Epidermal melanocyte (primary cell): ENCODE data around the gene CDA.
A peak's percentile ranks its signal among the peaks of the same experiment; 100 is the strongest.

Experiments used
- DNase-seq: peaks from one replicate; pipeline ENCODE4 v3.0.0; 2011; ENCODE audit warnings: low spot score; ENCODE audit not compliant: insufficient read length

Gene CDA

GRCh38 chr1:20588634-20589225 lies at the start of gene CDA:
Gene CDA (plus strand): TSS chr1:20589097. CDS start chr1:20589130, 33 bp downstream.
- DNase-seq = no peak

DNA sequence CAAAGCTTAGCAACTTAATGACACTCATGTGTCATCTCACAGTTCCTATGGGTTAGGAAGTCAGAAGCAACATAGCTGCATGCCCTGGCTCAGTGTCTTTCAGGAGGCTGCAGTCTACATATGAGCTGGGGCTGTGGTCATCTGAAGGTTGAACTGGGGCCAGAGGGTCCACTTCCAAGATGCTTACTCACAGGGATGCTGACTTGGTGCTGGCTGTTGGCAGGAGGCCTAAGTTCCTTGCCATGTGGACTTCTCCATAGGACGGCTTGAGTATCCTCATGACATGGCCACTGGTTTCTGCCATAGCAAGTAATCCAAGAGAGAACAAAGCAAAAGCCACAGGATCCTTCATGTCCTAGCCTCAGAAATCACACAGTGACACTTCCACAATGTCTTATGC lies 48.6 kb upstream of the CDA start:
- no peak for DNase-seq

DNA sequence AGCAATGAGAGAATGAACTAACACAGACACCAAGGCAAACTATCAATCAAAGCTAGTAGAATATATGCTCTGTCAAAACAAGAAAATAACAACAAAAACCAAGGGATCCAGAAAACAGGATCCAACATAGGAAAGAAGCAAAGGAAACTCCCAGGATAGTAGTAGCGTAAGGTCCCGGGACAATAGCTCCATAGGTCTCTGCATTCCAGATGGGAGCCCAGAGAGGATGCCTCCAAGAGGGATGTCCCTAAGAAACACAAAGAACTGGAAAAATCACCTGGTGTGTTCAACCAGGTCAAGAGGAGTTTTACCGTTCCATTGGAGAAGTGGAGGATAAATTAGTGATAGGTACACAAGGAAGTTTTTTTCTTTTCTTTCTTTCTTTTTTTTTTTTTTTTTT lies 42.3 kb upstream of the CDA start:
- no peak for DNase-seq

- no peak for DNase-seq
Observed at GRCh38 chr1:20551161-20551560, 37.7 kb upstream of the CDA start.

DNA sequence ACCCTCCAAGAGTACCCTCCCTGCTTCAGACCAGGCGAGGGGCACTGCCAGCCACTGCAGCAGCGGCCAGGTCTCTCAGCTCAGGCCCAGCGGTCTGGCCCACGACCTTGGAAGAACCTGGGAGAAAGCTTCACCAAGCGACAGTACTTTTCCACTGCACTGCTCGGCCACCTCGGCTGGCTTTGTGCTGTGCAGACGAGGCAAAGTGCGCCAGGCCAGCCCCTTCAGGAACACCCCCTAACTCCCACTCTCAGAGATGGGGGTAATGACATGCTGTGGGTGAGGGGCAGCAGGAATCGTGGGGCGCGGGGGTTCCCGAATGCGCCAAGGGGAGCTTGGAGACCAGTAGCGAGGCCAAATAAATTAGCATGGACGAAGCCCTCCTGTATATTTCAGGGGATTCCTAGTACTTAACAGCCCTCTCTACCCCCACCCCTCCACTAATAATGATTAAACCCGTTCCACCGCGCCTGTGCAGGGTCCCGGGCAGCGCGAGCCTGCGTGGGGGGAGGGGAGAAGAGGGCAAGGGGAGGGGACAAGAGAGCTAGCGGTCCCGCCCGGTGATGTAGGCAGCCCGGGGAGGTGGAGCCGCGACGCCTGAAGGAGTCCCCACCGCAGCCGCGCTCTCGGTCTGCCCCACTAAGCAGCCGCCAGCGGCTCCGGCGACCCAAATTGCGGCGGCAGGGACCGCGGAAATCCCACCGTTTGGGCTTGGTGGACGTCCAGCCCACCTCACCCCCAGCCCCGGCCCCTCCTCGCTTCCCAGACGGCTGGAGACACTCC lies 36.8 kb upstream of the CDA start, which contains the start of gene FAM43B:
FAM43B (plus strand) TSS at position 629 of the 783 bp plus-strand sequence. CDS start 401 bp downstream, outside the sequence.
- DNase-seq = no peak

- no peak for DNase-seq
Observed at GRCh38 chr1:20552728-20553445, 36.0 kb upstream of the CDA start.

GRCh38 chr1:20555025-20555757 lies 33.7 kb upstream of the CDA start:
- DNase-seq = no peak

DNA sequence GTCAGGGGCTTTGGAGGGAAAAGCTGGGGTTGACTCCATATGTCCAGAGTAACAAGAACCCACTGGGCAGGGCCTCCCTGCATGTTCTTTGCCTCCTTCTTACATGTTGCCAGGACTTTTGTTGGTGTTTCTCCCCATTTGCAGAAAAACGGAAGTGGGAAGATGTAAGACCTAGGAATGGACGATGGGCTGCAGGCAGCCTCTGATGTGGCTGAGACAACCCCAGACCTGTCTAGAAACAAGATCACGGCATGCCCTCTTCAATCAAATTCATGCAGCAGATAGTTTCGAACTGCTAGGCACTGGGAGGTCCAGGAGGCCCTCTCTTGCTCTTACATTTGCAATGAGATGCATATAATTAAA lies 33.2 kb upstream of the CDA start:
- DNase-seq = no peak

DNA sequence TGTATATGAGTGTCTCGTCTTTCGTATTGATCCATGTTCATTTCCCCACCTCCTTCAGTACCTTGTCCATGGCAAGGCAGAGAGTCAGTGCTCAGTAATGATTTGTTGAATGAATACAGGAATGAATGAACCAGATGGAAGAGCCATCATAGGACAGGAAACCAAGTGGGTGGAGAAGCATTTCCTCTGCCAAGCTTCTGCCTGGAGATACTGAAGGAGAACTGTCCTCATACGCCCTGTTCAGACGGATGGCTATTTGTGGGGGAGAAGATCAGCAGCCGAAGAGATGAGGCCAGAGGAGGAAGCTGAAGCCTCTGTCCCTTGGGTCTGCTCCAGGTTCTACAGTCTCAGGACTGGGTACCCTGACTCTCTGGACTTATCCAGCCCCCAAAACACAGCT lies 30.7 kb upstream of the CDA start:
- no peak for DNase-seq

DNA sequence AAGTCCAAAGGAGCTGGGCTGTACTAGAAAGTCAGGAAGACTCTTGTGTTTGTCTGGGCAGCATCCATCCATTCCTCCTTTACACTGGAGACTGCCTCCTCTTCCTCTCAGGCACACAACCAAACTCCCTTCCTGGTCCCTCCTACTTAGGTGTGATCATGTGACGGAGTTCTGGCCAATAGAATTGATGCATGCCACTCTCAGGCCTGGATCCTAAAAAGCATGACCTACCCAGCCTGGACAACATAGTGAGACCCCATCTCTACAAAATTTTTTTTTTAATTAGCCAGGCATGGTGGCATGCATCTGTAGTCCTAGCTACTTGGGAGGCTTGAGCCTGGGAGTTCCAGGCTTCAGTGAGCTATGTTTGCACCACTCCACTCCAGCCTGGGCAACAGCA lies 27.9 kb upstream of the CDA start:
- no peak for DNase-seq

- no peak for DNase-seq
Observed at GRCh38 chr1:20565234-20565633, 23.7 kb upstream of the CDA start.

- no peak for DNase-seq
Observed at GRCh38 chr1:20569523-20570098, 19.3 kb upstream of the CDA start.

GRCh38 chr1:20571427-20571826 lies 17.5 kb upstream of the CDA start:
- no peak for DNase-seq

DNA sequence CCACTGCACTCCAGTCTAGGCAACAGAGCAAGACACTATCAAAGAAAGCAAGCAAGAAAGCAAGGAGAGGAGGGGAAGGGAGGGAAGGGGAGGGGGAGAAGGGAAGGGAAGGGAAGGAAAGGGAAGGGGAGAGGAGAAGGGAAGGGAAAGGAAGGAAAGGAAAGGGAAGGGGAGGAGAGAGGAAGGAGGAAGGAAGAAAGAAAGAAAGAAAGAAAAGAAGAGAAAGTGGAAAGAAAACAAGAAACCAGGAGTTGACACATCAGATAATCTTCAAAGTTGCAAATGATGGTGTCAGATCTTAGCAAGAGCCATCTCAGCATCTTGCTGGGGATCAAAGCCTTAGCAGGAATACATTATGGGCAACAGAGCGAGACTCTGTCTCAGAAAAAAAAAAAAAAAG lies 14.9 kb upstream of the CDA start:
- DNase-seq = no peak

- DNase-seq = peak; percentile 48
Observed at GRCh38 chr1:20574686-20575540, 14.0 kb upstream of the CDA start.

- DNase-seq = no peak
Observed at GRCh38 chr1:20575541-20576336, 13.2 kb upstream of the CDA start.

DNA sequence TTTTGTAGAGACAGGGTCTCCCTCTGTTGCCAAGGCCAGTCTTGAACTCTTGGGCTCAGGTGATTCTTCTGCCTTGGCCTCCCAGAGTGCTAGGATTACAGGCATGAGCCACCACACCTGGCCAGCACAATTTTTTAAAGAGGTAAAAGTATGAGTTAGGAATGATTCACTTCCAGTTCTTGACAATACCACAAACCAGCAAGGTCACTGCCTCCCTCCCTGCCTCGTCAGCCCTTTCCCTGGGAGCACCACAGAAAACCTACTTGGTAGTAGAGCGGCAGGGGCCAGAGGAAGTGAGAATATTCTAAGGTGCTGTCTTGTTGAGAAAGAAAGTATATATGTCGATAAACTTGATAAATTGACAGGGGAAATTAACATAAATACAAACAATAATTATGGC lies 10.8 kb upstream of the CDA start:
- no peak for DNase-seq

DNA sequence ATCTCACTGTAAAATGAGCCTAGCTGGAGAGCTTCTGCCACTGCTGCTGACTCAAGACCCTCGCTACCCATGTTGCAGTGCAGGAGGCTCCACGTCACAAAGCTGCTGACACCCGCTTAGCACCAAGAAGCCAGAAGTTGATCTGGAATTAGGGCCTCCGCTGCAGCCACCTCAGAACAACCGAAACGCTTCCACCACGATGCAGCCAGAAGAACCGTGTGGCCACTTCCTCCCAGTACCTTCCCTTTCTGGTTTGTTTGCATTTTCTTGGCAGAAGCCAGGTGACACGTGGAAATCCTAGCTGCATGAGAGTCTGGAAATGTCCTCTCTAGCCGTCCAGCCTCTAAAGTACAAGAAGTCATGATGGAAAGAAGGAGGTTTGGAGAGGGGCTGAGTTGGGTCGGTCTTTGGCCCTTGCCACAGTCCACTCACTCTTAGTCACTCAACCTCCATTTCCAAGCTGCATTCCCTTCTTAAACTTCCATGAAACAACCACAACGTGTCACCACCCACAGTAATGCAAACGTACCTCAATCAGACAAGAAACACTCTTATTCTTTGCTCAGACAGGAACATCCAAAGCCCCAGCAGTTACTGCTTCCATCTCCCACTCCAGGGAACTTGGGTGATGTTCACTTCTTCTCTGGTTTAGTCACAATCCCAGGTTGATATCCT lies 10.0 kb upstream of the CDA start:
- no peak for DNase-seq

GRCh38 chr1:20584890-20585289 lies 4.0 kb upstream of the CDA start:
- no peak for DNase-seq
